Mucosa of rectum (tissue), 2 donors: ENCODE results near the gene IFT43.
A peak's percentile ranks its signal among the peaks of the same experiment; 100 is the strongest.

ENCODE experiments used
- H3K27ac ChIP-seq, 2 donors: one replicate each; pipeline ENCODE4 v1.7.0; 2013; ENCODE audit warnings: inconsistent platforms in 2 of 2, low read depth in 2 of 2, low read length in 2 of 2
- H3K27me3 ChIP-seq, 2 donors: one replicate each; pipeline ENCODE4 v1.7.0; 2013; ENCODE audit warnings: low read length in 2 of 2; ENCODE audit not compliant: control insufficient read depth in 2 of 2, insufficient read depth in 2 of 2
- H3K36me3 ChIP-seq, 2 donors: one replicate each; pipeline ENCODE4 v1.7.0; 2013; ENCODE audit warnings: low read length in 2 of 2; ENCODE audit not compliant: control insufficient read depth in 2 of 2, insufficient read depth in 2 of 2
- H3K4me1 ChIP-seq, 2 donors: one replicate each; pipeline ENCODE4 v1.7.0; 2013; ENCODE audit warnings: low read length in 2 of 2, mild to moderate bottlenecking in 1 of 2; ENCODE audit not compliant: control insufficient read depth in 2 of 2, insufficient read depth in 2 of 2
- H3K4me3 ChIP-seq, 2 donors: one replicate each; pipeline ENCODE4 v1.7.0; 2013; ENCODE audit warnings: low read length in 2 of 2
- H3K9ac ChIP-seq, 2 donors: one replicate each; pipeline ENCODE4 v1.7.0; 2013; ENCODE audit warnings: low read length in 2 of 2, low read depth in 1 of 2, mild to moderate bottlenecking in 1 of 2
- H3K9me3 ChIP-seq, 2 donors: one replicate each; pipeline ENCODE4 v1.7.0; 2013; ENCODE audit warnings: low read length in 2 of 2; ENCODE audit not compliant: control insufficient read depth in 2 of 2
- donor health status: healthy.
- donor health status: Normal muscosa, but diverticular disease.

Gene IFT43

DNA sequence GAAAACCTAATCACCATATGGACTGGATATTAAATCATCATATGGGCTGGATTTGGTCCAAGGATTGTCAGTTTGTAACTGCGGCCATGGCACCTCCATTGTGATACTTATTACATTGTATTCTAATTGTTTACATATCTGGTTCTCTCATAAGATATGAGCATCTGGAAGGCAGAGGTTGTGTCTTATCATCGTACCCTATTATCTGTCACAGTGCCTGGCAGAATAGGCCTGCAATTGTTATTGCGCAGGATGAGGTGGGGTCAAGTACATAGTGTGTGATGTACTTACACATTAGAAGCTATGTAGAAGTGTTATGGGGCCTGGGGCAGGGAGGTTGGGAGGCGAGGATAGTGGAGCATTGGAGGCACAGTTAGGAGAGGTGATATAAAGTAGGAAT lies 4.7 kb downstream of the IFT43 start:
- Histone ChIP-seq H3K27ac (no peak overlapping the region), H3K4me1 (peaks cover 7 to 13% of the 10 kb centered on the region in 2 donors), H3K27me3 (no peaks in the 10 kb centered on the region), H3K36me3 (peaks cover 11 to 12% of the 10 kb centered on the region in 2 donors), H3K9me3 (no peaks in the 10 kb centered on the region), H3K4me3 (no peak overlapping the region), H3K9ac (no peak overlapping the region)

DNA sequence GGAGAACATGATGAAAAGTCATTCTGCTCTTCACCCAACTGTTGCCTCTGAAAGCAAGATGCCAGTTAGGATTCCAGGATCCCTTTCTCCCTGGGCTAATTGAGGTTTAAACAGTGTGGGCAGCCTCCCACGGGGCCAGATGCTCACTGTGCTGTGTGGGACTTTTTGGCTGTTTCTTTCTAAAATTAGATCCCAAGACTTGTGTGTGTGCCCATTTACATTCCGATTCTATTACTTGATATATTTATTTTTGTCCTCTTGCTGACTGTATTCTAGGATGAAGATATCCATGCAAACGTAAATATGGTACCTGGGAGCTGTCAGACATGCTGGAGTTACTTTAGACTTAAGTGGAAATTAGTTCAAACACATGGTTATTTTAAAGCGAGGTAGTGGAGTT lies 6.2 kb downstream of the IFT43 start:
- Histone ChIP-seq H3K9me3 (no peaks in the 10 kb centered on the region), H3K4me3 (no peak overlapping the region), H3K9ac (no peak overlapping the region), H3K27ac (no peak overlapping the region), H3K27me3 (no peaks in the 10 kb centered on the region), H3K4me1 (peaks cover under 1 to 2% of the 10 kb centered on the region in 2 donors), H3K36me3 (peaks cover 11 to 22% of the 10 kb centered on the region in 2 donors)

DNA sequence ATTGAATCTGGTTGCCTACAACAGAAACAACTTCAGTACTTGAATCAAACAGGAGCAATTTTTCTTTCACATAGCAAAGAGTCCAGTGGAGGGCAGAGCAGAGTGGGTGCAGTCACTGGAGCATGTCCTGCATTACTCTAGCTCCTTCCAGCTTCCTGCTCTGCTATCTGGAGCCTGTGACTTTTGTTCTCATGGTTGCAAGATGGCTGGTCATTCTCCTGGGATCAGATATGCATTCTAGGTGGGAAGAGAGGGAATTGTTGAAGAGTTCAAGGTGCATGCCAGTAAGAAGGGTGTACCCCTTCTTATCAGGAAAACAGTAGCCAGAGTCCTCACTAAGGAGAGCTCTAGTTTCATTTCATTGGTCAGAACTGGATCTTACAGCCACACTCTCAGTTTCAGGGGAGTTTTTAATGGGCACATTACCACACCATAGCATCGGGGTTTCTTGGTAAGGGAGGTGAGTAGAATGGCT lies 8.0 kb downstream of the IFT43 start:
- H3K27me3 ChIP-seq, result no peaks in the 10 kb centered on the region
- H3K9ac ChIP-seq, result no peak overlapping the region
- H3K4me1 ChIP-seq, result peaks cover 0 to 2% of the 10 kb centered on the region in 2 donors
- peak overlapping the region in 1 of 2 donors; percentile 18 for H3K27ac ChIP-seq
- H3K36me3 ChIP-seq, result peaks cover 17 to 34% of the 10 kb centered on the region in 2 donors
- H3K4me3 ChIP-seq, result no peak overlapping the region
- H3K9me3 ChIP-seq, result no peaks in the 10 kb centered on the region

DNA sequence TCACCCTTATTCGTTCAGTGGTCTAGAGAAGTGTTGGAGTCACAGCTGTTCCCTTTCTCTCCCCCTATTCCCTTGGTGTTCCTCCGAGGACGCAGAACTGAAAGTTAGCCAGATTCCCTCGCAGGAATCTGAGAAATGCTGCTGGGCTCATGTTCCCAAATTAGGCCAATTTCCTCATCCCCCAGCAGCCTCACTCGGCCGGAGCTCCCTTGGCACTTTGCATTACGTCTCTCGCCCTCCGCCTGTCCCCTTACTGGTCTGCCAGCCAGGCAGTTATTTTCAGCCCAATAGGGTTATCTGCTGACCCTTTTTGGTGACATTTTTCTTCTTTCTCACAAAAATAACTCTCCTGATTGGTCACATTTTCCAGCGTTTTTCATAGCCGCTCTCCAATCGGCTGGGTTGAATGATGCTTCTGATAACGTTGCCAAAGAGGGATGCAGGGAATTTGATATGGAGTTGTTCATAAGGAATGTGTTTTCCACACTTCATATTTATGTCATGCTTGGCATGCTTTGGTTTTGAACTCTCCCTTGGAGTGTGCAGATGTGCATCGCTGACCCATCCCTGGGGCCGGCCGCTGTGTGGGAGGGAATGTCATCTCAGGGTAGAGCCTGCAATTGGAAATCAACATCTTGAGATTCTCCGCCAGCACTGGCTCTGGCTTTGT lies 9.9 kb downstream of the IFT43 start:
- H3K9me3 ChIP-seq, result no peaks in the 10 kb centered on the region
- peak overlapping the region; percentile 18 to 64 for H3K27ac ChIP-seq
- no peak overlapping the region for H3K9ac ChIP-seq
- peaks cover 17 to 37% of the 10 kb centered on the region in 2 donors for H3K36me3 ChIP-seq
- H3K4me1 ChIP-seq, result peaks cover 0 to 2% of the 10 kb centered on the region in 2 donors
- no peaks in the 10 kb centered on the region for H3K27me3 ChIP-seq
- no peak overlapping the region for H3K4me3 ChIP-seq

DNA sequence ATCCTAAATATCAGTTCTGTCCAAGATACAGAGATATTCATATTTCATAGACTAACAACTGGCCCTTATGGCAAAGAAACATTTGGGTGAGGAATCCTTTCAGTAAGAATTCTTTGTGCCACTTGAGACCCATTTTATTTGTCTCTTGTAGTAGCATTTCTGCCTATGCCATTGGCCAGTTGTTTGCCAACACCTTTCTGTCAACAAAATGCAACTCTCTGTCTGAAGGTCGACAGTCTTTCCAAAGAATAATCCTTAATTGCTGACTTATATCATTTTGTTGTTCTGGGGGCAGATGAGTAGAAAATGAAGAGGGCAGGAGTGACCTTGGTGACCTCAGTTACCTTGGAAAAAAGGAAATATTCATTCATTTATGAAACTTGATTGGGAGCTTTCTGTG lies 10.9 kb downstream of the IFT43 start:
- Histone ChIP-seq H3K4me3 (no peak overlapping the region), H3K27ac (no peak overlapping the region), H3K27me3 (no peaks in the 10 kb centered on the region), H3K9me3 (no peaks in the 10 kb centered on the region), H3K4me1 (peaks cover 0 to 2% of the 10 kb centered on the region in 2 donors), H3K36me3 (peaks cover 26 to 33% of the 10 kb centered on the region in 2 donors), H3K9ac (no peak overlapping the region)

DNA sequence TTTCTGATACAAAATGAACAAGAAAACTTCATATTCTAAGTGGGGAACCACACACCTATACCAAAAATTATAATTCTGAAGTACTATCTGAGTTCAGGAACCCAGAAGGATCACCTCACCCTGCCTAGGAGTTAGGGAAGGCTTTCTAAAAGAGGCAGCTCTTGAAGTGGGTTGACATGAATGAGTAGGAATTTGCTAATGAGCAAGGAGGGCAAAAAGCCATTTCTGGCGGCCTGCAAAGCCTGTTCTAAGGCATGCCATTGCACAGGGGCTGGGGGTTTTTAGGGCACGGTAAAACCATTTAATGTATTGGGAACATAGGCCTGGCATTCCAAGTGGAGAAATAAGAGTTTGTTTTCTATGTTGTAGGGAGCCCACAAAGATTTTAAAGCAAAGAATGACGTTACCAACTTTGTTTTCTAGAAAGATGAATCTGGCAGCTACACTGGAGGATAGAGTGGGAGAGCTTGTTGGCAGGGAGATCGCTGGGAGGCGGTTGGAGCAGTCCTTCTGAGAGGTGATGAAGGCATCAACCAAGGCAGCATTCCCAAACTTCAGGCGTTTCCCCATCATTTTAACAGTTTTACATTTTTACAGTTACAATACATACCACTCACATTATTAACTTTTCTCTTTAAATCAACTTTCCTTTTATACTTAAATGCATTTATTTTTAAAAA lies 14.1 kb downstream of the IFT43 start:
- H3K36me3 ChIP-seq, result peaks cover 30 to 37% of the 10 kb centered on the region in 2 donors
- H3K4me3 ChIP-seq, result no peak overlapping the region
- H3K9me3 ChIP-seq, result no peaks in the 10 kb centered on the region
- H3K4me1 ChIP-seq, result no peaks in the 10 kb centered on the region
- H3K27ac ChIP-seq, result no peak overlapping the region
- H3K9ac ChIP-seq, result no peak overlapping the region
- H3K27me3 ChIP-seq, result no peaks in the 10 kb centered on the region

DNA sequence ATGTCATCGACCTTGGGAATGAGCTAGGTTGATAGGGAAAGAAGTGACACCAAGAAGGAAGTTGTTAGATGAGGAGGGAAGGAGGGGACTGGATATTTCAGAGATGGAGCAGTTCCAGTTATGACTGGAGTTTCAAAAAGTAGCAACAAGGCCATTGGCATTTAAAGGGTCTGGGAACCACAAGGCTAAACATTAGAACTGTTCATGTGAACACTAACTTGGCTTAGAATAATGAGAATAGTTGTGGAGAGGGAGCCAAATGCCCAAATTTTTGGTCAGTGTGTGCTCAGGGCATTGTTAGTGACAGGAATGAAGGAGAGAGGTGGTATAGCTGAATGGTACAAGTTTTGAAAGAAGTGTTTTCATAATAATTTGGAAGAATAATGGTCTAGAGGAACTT lies 16.8 kb downstream of the IFT43 start:
- H3K27me3 ChIP-seq, result no peaks in the 10 kb centered on the region
- no peak overlapping the region for H3K4me3 ChIP-seq
- no peak overlapping the region for H3K27ac ChIP-seq
- no peak overlapping the region for H3K9ac ChIP-seq
- H3K36me3 ChIP-seq, result peaks cover 34 to 46% of the 10 kb centered on the region in 2 donors
- no peaks in the 10 kb centered on the region for H3K9me3 ChIP-seq
- H3K4me1 ChIP-seq, result no peaks in the 10 kb centered on the region

DNA sequence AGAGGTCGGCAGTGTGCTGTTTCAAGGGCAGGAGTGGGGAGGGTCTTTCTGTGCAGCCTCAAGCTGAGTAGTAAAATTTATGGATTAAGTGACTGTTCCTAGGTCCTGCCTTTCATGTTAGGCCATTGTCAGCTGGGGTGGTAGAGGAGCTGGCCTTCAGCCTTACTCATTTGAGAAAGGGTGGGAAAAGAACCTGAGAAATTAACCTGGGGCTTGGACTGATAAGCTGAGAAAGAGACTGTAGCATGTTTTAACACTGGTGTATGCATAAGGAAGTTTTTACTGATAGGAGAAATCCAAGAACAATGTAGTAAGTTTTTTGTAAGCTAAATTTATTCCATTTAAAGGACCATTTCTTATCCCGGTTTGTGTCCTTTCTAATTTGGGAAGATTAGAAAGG lies 20.7 kb downstream of the IFT43 start:
- H3K27me3 ChIP-seq, result no peaks in the 10 kb centered on the region
- H3K36me3 ChIP-seq, result peaks cover 28 to 38% of the 10 kb centered on the region in 2 donors
- no peaks in the 10 kb centered on the region for H3K4me1 ChIP-seq
- no peaks in the 10 kb centered on the region for H3K9me3 ChIP-seq
- H3K27ac ChIP-seq, result no peak overlapping the region
- no peak overlapping the region for H3K4me3 ChIP-seq
- no peak overlapping the region for H3K9ac ChIP-seq

DNA sequence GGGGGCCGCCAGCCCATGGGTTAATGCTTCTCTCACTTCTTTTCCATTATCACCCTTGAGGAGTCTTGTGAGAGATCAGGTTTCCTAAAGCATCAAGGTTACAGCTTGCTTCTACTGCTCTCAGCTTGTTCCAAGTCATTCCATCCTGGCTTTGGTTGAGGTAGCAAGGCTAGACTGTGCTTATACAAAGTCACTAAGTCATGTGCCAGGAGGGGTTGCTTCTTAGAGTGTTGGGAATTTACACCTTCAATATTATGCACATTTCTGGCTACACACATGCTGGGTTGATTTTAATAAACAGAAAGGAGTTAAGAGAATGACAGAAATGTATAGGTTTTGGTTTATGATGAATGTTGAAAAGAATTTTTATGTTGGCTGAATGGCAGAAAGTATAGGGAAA lies 21.8 kb downstream of the IFT43 start:
- Histone ChIP-seq H3K27ac (no peak overlapping the region), H3K36me3 (peaks cover 28 to 33% of the 10 kb centered on the region in 2 donors)

DNA sequence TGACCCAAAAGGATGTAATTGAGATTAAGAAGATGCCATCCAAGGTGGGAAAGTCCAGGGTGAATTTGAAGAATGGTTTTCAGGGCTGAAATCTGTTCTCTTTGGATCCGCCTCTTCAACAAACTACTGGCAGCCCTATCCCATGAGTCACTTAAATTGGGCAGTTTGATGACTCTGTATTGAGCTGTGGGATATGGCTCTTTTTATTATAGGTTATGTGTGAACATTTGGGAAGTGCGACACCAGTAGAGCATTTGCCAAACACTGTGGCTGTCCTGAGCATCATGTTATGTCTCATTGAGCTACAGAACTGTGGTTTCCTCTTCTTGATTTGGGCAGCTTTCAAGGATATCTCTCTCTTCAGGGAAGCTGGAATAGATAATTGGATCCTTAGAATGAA lies 22.3 kb downstream of the IFT43 start:
- no peak overlapping the region for H3K4me3 ChIP-seq

More for the DNA sequence above, 21.8 kb downstream of the IFT43 start:
- Histone ChIP-seq H3K4me3 (no peak overlapping the region), H3K9ac (no peak overlapping the region), H3K4me1 (no peaks in the 10 kb centered on the region), H3K9me3 (no peaks in the 10 kb centered on the region), H3K27me3 (no peaks in the 10 kb centered on the region)

More for the DNA sequence above, 22.3 kb downstream of the IFT43 start:
- Histone ChIP-seq H3K27me3 (no peaks in the 10 kb centered on the region), H3K9ac (no peak overlapping the region), H3K27ac (no peak overlapping the region), H3K9me3 (no peaks in the 10 kb centered on the region), H3K4me1 (no peaks in the 10 kb centered on the region), H3K36me3 (peaks cover 26 to 33% of the 10 kb centered on the region in 2 donors)
